ENCODE data around the gene NEK10. TPM values are rescaled to one million over a fixed set of nuclear protein-coding genes. Genes with fewer than 3 reads are reported as not detected.

Gene NEK10
- total RNA-seq, 4 donors from 2014 or later = 0.58 to 2.5 (median 1.1) TPM

DNA sequence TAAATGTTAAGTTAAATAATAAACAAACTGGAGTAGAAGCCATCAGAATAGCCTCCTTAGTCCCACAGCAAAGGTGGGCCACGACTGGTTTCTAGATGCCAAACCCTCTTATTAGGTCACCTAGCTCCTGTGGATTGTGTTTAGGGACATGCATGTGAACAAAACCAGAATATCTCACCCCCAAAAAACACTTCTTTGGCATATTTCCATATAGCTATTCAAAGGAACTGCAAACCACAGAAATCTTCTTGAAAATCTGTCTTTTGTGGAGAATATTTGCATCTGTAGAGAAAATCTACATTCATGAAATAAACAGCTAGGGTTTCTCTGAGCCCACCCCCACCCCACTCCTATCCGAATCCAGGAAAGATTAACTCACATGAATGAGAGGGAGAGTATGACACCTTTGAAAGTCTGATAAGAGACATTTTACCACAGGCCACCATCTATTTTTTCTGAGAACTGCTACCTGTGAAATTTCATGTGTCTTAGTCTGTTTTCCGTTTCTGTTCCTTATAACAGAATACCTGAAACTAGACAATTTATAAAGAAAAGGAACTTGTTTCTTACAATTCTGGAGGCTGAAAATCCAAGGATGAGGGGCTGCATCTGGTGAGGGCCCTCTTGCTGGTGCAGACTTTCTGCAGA lies 159.4 kb downstream of the NEK10 start:
- Histone ChIP-seq H3K9me3 (no peaks in the 10 kb centered on the region), H3K36me3 (no peaks in the 10 kb centered on the region), H3K27ac (replicated peaks in 1 of 4) (no peak overlapping the region), H3K4me3 (no peak overlapping the region), H3K4me1 (no peaks in the 10 kb centered on the region), H3K27me3 (no peaks in the 10 kb centered on the region)
- intact Hi-C loops (cut with DNase I) = no loop called here
- WGBS = 70% methylated on average over 3 of the region's 3 CpGs
- TF ChIP-seq POLR2A (IDR thresholded peaks at IDR 0.05; ENCODE audit: low read depth) (no peak), POLR2AphosphoS5 (IDR thresholded peaks at IDR 0.05) (no peak), EP300 (IDR thresholded peaks at IDR 0.05) (no peak)
- TF ChIP-seq, protein P1, sequence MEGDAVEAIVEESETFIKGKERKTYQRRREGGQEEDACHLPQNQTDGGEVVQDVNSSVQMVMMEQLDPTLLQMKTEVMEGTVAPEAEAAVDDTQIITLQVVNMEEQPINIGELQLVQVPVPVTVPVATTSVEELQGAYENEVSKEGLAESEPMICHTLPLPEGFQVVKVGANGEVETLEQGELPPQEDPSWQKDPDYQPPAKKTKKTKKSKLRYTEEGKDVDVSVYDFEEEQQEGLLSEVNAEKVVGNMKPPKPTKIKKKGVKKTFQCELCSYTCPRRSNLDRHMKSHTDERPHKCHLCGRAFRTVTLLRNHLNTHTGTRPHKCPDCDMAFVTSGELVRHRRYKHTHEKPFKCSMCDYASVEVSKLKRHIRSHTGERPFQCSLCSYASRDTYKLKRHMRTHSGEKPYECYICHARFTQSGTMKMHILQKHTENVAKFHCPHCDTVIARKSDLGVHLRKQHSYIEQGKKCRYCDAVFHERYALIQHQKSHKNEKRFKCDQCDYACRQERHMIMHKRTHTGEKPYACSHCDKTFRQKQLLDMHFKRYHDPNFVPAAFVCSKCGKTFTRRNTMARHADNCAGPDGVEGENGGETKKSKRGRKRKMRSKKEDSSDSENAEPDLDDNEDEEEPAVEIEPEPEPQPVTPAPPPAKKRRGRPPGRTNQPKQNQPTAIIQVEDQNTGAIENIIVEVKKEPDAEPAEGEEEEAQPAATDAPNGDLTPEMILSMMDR (IDR thresholded peaks at IDR 0.05) = no peak
- no peak for DNase-seq (ENCODE audit: extremely low spot score)

DNA sequence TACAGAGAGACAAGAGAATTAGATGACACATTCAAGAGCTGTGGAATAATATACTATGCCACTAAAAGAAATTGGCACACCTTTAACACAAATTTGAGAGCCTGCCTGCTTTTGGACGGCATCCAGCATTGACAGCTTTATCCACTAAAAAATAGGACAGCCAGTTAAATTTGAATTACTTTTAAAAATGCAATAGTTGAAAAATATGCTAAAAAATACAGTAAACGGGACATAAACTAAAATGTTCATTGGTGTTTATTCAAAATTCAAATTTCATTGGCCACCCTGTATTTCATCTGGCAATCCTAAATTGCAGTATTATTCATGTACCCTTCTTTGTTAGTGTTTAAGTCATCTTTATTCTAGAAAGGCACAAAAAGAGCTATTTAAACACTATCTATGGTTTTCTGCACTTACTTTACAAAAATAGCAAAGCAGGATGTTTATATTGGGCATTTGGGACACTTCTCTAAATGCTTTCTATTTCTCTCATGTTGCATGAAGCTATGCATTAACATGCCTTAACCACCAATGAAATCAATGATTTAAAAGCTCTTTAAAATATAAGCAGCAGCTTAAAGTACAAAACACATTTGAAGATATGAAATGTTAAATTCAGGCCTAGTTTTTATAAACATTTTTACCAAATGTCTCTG lies 160.1 kb downstream of the NEK10 start:
- H3K9me3 ChIP-seq = no peaks in the 10 kb centered on the region
- TF ChIP-seq, protein P1 (IDR thresholded peaks at IDR 0.05) = no peak
- no peak for TF ChIP-seq EP300 (IDR thresholded peaks at IDR 0.05)
- no peak for TF ChIP-seq POLR2A (IDR thresholded peaks at IDR 0.05; ENCODE audit: low read depth)
- no peak for TF ChIP-seq POLR2AphosphoS5 (IDR thresholded peaks at IDR 0.05)
- H3K27ac ChIP-seq (replicated peaks in 1 of 4) = no peak overlapping the region
- no peaks in the 10 kb centered on the region for H3K4me1 ChIP-seq
- H3K36me3 ChIP-seq = no peaks in the 10 kb centered on the region
- intact Hi-C loops (cut with DNase I) = no loop called here
- H3K4me3 ChIP-seq = no peak overlapping the region
- DNase-seq (ENCODE audit: extremely low spot score) = no peak
- no peaks in the 10 kb centered on the region for H3K27me3 ChIP-seq
- 54% methylated on average over 2 of the region's 2 CpGs for WGBS

DNA sequence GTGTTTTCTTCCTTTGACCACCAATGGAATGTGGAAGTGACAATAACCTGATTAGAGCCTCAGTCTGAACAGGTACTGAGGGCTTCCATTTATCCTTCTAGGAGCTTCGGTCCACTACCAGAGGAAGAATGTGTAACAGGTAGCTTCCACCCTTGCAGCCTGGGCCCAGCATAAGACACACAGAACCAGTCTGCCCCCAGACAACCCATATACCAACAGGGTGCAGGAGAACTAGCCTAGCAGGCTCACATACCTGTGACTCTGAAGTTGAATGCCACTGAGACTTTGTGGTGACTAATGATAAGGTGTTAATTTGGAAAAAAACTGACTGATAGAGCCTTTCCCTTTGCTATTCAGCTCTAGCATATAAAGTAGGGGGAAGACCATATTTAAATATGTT lies 166.2 kb downstream of the NEK10 start:
- Histone ChIP-seq H3K27me3 (no peaks in the 10 kb centered on the region), H3K9me3 (no peaks in the 10 kb centered on the region), H3K4me3 (no peak overlapping the region), H3K36me3 (no peaks in the 10 kb centered on the region), H3K4me1 (no peaks in the 10 kb centered on the region), H3K27ac (replicated peaks in 1 of 4) (no peak overlapping the region)
- intact Hi-C loops (cut with DNase I) = no loop called here
- DNase-seq (ENCODE audit: extremely low spot score) = no peak
- 100% methylated on average over 1 of the region's 1 CpG for WGBS
- TF ChIP-seq, protein P1 (IDR thresholded peaks at IDR 0.05) = no peak
- TF ChIP-seq POLR2A (IDR thresholded peaks at IDR 0.05; ENCODE audit: low read depth) = no peak
- no peak for TF ChIP-seq EP300 (IDR thresholded peaks at IDR 0.05)
- no peak for TF ChIP-seq POLR2AphosphoS5 (IDR thresholded peaks at IDR 0.05)

DNA sequence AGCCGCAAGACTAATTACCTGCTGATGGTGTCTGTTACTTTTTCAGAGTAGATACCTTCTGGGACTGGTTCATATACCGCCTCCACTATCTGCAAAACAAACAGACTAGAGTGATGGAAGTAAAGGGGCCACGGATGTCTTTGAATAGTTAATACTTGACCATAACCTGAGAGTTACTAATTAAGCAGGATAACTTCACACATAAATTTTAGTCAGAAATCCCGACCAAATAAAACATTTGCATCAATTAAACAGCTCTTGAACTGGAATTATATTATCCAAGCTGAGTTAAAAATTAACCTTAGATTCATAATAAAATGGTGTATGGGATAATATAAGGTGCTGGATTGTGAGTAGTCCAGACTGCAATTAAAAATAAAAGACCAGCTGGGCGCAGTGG lies 167.7 kb downstream of the NEK10 start:
- Histone ChIP-seq H3K9me3 (no peaks in the 10 kb centered on the region), H3K4me1 (no peaks in the 10 kb centered on the region), H3K27me3 (no peaks in the 10 kb centered on the region), H3K36me3 (no peaks in the 10 kb centered on the region), H3K27ac (replicated peaks in 1 of 4) (no peak overlapping the region), H3K4me3 (no peak overlapping the region)
- TF ChIP-seq, protein P1 (IDR thresholded peaks at IDR 0.05) = no peak
- no peak for TF ChIP-seq POLR2AphosphoS5 (IDR thresholded peaks at IDR 0.05)
- no peak for DNase-seq (ENCODE audit: extremely low spot score)
- intact Hi-C loops (cut with DNase I) = no loop called here
- 90% methylated on average over 5 of the region's 5 CpGs for WGBS
